H9 (cell line): Measurements from ENCODE around the gene FHOD3. TPM values are rescaled to one million over a fixed set of nuclear protein-coding genes. Genes with fewer than 3 reads are reported as not detected.

ENCODE experiments used
- DNase-seq: peaks from one replicate; pipeline ENCODE4 v3.0.0-alpha.2; 2017
- H2AFZ ChIP-seq: one replicate; pipeline ENCODE4 v1.6.1; 2013; ENCODE audit warnings: mild to moderate bottlenecking, low read length, control low read depth, moderate library complexity
- H2AK5ac ChIP-seq: 2 replicates; pipeline ENCODE4 v1.6.1; 2013; ENCODE audit warnings: low read length, control low read depth, mixed read lengths; ENCODE audit not compliant: insufficient read length
- H2BK120ac ChIP-seq: one replicate; pipeline ENCODE4 v1.6.1; 2013; ENCODE audit warnings: low read depth, mild to moderate bottlenecking, low read length, control low read depth, inconsistent platforms; ENCODE audit not compliant: poor library complexity, severe bottlenecking
- H2BK12ac ChIP-seq: 2 replicates; pipeline ENCODE4 v1.6.1; 2013; ENCODE audit warnings: low read length, control low read depth, mixed read lengths, low read depth; ENCODE audit not compliant: insufficient read length
- H2BK15ac ChIP-seq: 2 replicates; pipeline ENCODE4 v1.6.1; 2013; ENCODE audit warnings: low read depth, low read length, control low read depth
- H2BK20ac ChIP-seq: one replicate; pipeline ENCODE4 v1.6.1; 2013; ENCODE audit warnings: low read depth, mild to moderate bottlenecking, low read length, control low read depth, inconsistent platforms; ENCODE audit not compliant: poor library complexity, severe bottlenecking
- H2BK5ac ChIP-seq: 2 replicates; pipeline ENCODE4 v1.6.1; 2013; ENCODE audit warnings: low read length, control low read depth, mixed read lengths; ENCODE audit not compliant: insufficient read length
- H3K14ac ChIP-seq: 2 replicates; pipeline ENCODE4 v1.6.1; 2013; ENCODE audit warnings: low read length, control low read depth; ENCODE audit not compliant: insufficient read depth
- H3K18ac ChIP-seq: 2 replicates; pipeline ENCODE4 v1.6.1; 2013; ENCODE audit warnings: low read depth, mild to moderate bottlenecking, mixed read lengths, low read length, control low read depth; ENCODE audit not compliant: insufficient read length
- H3K23ac ChIP-seq: 2 replicates; pipeline ENCODE4 v1.6.1; 2013; ENCODE audit warnings: low read length, control low read depth, mixed read lengths, low read depth; ENCODE audit not compliant: insufficient read length
- H3K23me2 ChIP-seq: 2 replicates; pipeline ENCODE4 v1.6.1; 2013; ENCODE audit warnings: low read depth, mild to moderate bottlenecking, mixed read lengths, low read length, control low read depth; ENCODE audit not compliant: insufficient read length, poor library complexity, severe bottlenecking
- H3K27ac ChIP-seq: 2 replicates; pipeline ENCODE4 v1.5.1; 2013; ENCODE audit warnings: low read length, control low read depth, mixed read lengths, low read depth; ENCODE audit not compliant: insufficient read length
- H3K27me3 ChIP-seq: 2 replicates; pipeline ENCODE4 v1.6.1; 2013; ENCODE audit warnings: low read length, control low read depth, inconsistent platforms; ENCODE audit not compliant: insufficient read depth
- H3K4ac ChIP-seq: 2 replicates; pipeline ENCODE4 v1.6.1; 2013; ENCODE audit warnings: low read depth, mild to moderate bottlenecking, control low read depth, inconsistent platforms, low read length, moderate library complexity
- H3K4me1 ChIP-seq: 2 replicates; pipeline ENCODE4 v1.6.1; 2013; ENCODE audit warnings: low read length, control low read depth, inconsistent platforms; ENCODE audit not compliant: insufficient read depth
- H3K4me2 ChIP-seq: 2 replicates; pipeline ENCODE4 v1.6.1; 2013; ENCODE audit warnings: low read length, control low read depth, mixed read lengths; ENCODE audit not compliant: insufficient read length, insufficient read depth
- H3K56ac ChIP-seq: 2 replicates; pipeline ENCODE4 v1.6.1; 2013; ENCODE audit warnings: low read depth, mild to moderate bottlenecking, mixed read lengths, low read length, control low read depth; ENCODE audit not compliant: insufficient read length
- H3K79me1 ChIP-seq: 2 replicates; pipeline ENCODE4 v1.6.1; 2013; ENCODE audit warnings: low read depth, mild to moderate bottlenecking, moderate library complexity, low read length, control low read depth, inconsistent platforms; ENCODE audit not compliant: insufficient read depth, poor library complexity, severe bottlenecking
- H3K79me2 ChIP-seq: 2 replicates; pipeline ENCODE4 v1.6.1; 2013; ENCODE audit warnings: low read length, control low read depth, inconsistent platforms; ENCODE audit not compliant: insufficient read depth
- H3K9ac ChIP-seq: 2 replicates; pipeline ENCODE4 v1.6.1; 2013; ENCODE audit warnings: low read length, control low read depth, mixed read lengths; ENCODE audit not compliant: insufficient read length; ENCODE audit errors: extremely low read depth
- H3K9me3 ChIP-seq: one replicate; pipeline ENCODE4 v1.6.1; 2013; ENCODE audit warnings: low read depth, low read length, inconsistent platforms; ENCODE audit not compliant: control insufficient read depth
- H3T11ph ChIP-seq: one replicate; pipeline ENCODE4 v1.6.1; 2013; ENCODE audit warnings: mild to moderate bottlenecking, low read length, control low read depth, inconsistent platforms
- H4K20me1 ChIP-seq: one replicate; pipeline ENCODE4 v1.6.1; 2013; ENCODE audit not compliant: control insufficient read depth, insufficient read length, insufficient read depth
- H4K5ac ChIP-seq: 2 replicates; pipeline ENCODE4 v1.6.1; 2013; ENCODE audit warnings: low read depth, mild to moderate bottlenecking, mixed read lengths, low read length, control low read depth; ENCODE audit not compliant: insufficient read length
- H4K8ac ChIP-seq: replicated peaks from 2 replicates; pipeline ENCODE4 v1.6.1; 2013; ENCODE audit warnings: low read length, control low read depth, mixed read lengths, low read depth; ENCODE audit not compliant: insufficient read length
- H4K91ac ChIP-seq: 2 replicates; pipeline ENCODE4 v1.6.1; 2013; ENCODE audit warnings: low read depth, mild to moderate bottlenecking, moderate library complexity, mixed read lengths, low read length, control low read depth; ENCODE audit not compliant: insufficient read length
- H3K27ac Mint-ChIP-seq, 3 experiments: 2 replicates in 2 of 3; 3 replicates in 1 of 3; pipeline ENCODE4 v1.8.0; 2020 to 2021; ENCODE audit warnings: mixed read lengths in 3 of 3, mild to moderate bottlenecking in 1 of 3, moderate library complexity in 1 of 3
- H3K27me3 Mint-ChIP-seq: 2 replicates; pipeline ENCODE4 v1.8.0; 2021; ENCODE audit warnings: low read depth, mild to moderate bottlenecking, moderate library complexity, mixed read lengths
- H3K36me3 Mint-ChIP-seq, 3 experiments: 2 replicates in 2 of 3; 3 replicates in 1 of 3; pipeline ENCODE4 v1.8.0; 2020 to 2021; ENCODE audit warnings: low read depth in 3 of 3, mixed read lengths in 3 of 3; ENCODE audit not compliant: insufficient read depth in 1 of 3
- H3K4me1 Mint-ChIP-seq, 2 experiments: 2 replicates each; pipeline ENCODE4 v1.8.0; 2020; ENCODE audit warnings: mixed read lengths in 2 of 2
- H3K4me3 Mint-ChIP-seq, 2 experiments: 2 replicates in 1 of 2; 3 replicates in 1 of 2; pipeline ENCODE4 v1.8.0; 2020 to 2021; ENCODE audit warnings: mild to moderate bottlenecking in 2 of 2, mixed read lengths in 2 of 2, moderate library complexity in 1 of 2
- H3K9me3 Mint-ChIP-seq, 2 experiments: 2 replicates in 1 of 2; 3 replicates in 1 of 2; pipeline ENCODE4 v1.8.0; 2020; ENCODE audit warnings: mild to moderate bottlenecking in 2 of 2, mixed read lengths in 2 of 2, moderate library complexity in 1 of 2
- CTCF ChIP-seq: fragments of 200-600 bp; sonication (generic); conservative IDR thresholded peaks from 3 replicates; pipeline ENCODE4 v1.8.0; 2021; ENCODE audit warnings: antibody characterized with exemption, mild to moderate bottlenecking
- WGBS: extraction: QIAGEN DNeasy Blood & Tissue Kit; methylation state at CpG from one replicate; pipeline ENCODE4 v1.1.7; 2013; ENCODE audit warnings: missing lambda C conversion rate, low lambda C conversion rate, mixed read lengths; ENCODE audit not compliant: insufficient read length; ENCODE audit errors: extremely low coverage; 5-methylcytosine and 5-hydroxymethylcytosine counted together
- total RNA-seq: library from RNA; stranded (reverse); gene quantifications from 2 replicates; pipeline ENCODE4 v1.2.1, GENCODE V29; 2021

Gene FHOD3
- total RNA-seq, 1 experiment from 2014 or later: 8.0 TPM

GRCh38 chr18:36798738-36799473, 501.4 kb downstream of the FHOD3 start:
- no peak overlapping the region for H3K23ac ChIP-seq
- Mint-ChIP-seq H3K9me3 (no peaks in the 10 kb centered on the region), H3K36me3 (peaks cover 27 to 87% (median 70%) of the 10 kb centered on the region in 3 experiments), H3K4me3 (no peak overlapping the region), H3K27ac (peak overlapping the region in 2 of 3 experiments; percentile 12 to 46; a peak in 3 of 7 replicates), H3K27me3 (no peaks in the 10 kb centered on the region), H3K4me1 (peaks cover 7 to 8% of the 10 kb centered on the region in 2 experiments)
- no peak overlapping the region for H3K56ac ChIP-seq
- no peak overlapping the region for H3K18ac ChIP-seq
- H3K27me3 ChIP-seq: no peaks in the 10 kb centered on the region
- H4K8ac ChIP-seq: no peak overlapping the region
- H2AFZ ChIP-seq: no peak overlapping the region
- no peak overlapping the region for H4K5ac ChIP-seq
- no peak overlapping the region for H2BK20ac ChIP-seq
- H4K91ac ChIP-seq: no peak overlapping the region
- H3K4ac ChIP-seq: no peak overlapping the region
- H3K79me2 ChIP-seq: no peaks in the 10 kb centered on the region
- H2BK12ac ChIP-seq: no peak overlapping the region
- H4K20me1 ChIP-seq: no peaks in the 10 kb centered on the region
- WGBS: no CpG with 5 or more reads among the region's 3 CpGs
- no peak overlapping the region for H2BK5ac ChIP-seq
- no peaks in the 10 kb centered on the region for H3K9me3 ChIP-seq
- no peak overlapping the region for H2AK5ac ChIP-seq
- no peak for DNase-seq
- H3K14ac ChIP-seq: no peak overlapping the region
- no peaks in the 10 kb centered on the region for H3K4me1 ChIP-seq
- no peak overlapping the region for H3T11ph ChIP-seq
- no peak overlapping the region for H3K27ac ChIP-seq
- TF ChIP-seq CTCF: no peak
- no peak overlapping the region for H2BK120ac ChIP-seq
- no peaks in the 10 kb centered on the region for H3K23me2 ChIP-seq
- H2BK15ac ChIP-seq: no peak overlapping the region
- H3K79me1 ChIP-seq: no peaks in the 10 kb centered on the region
- H3K4me2 ChIP-seq: no peak overlapping the region
- no peak overlapping the region for H3K9ac ChIP-seq
